K562 (cell line): ENCODE measurements around the gene CNOT6. TPM values are rescaled to one million over a fixed set of nuclear protein-coding genes. Genes with fewer than 3 reads are reported as not detected.
A peak's percentile ranks its signal among the peaks of the same experiment; 100 is the strongest.

Source experiments
- ARHGAP35 ChIP-seq: fragments of 450-650 bp; IDR thresholded peaks from 2 replicates; pipeline ENCODE4 v1.6.1; 2018; ENCODE audit not compliant: partially characterized antibody
- ARNT ChIP-seq, 2 experiments: fragments of 450-650 bp; IDR thresholded peaks; 2 replicates each; pipeline ENCODE4 v1.6.1; 2016; ENCODE audit warnings: mild to moderate bottlenecking in 1 of 2
- CHCHD3 ChIP-seq: fragments of 250-450 bp; sonication (Bioruptor Pico); IDR thresholded peaks from 2 replicates; pipeline ENCODE4 v2.1.2; 2022; ENCODE audit warnings: mild to moderate bottlenecking
- CHD2 ChIP-seq: IDR thresholded peaks from 2 replicates; pipeline ENCODE4 v1.6.1; 2011; ENCODE audit warnings: low read depth, low read length
- EP400 ChIP-seq: fragments of 450-650 bp; IDR thresholded peaks from 2 replicates; pipeline ENCODE4 v1.6.1; 2017; ENCODE audit warnings: antibody characterized with exemption, mild to moderate bottlenecking, moderate library complexity
- MXI1 ChIP-seq: IDR thresholded peaks from 2 replicates; pipeline ENCODE4 v1.6.1; 2011; ENCODE audit warnings: low read depth, mild to moderate bottlenecking, improper control_type of control experiment, low read length
- MYBL2 ChIP-seq, 2 experiments: fragments of 450-650 bp in 1 of 2; sonication (generic) in 1 of 2; formaldehyde crosslinking in 1 of 2; IDR thresholded peaks; 2 replicates each; pipeline versions ENCODE4 v1.6.1 to v1.8.1; 2017 to 2022; ENCODE audit warnings: borderline replicate concordance in 1 of 2, inconsistent platforms in 1 of 2, low read depth in 1 of 2, mild to moderate bottlenecking in 1 of 2, missing genetic modification reagents in 1 of 2, moderate library complexity in 1 of 2
- NFATC3 ChIP-seq: fragments of 450-650 bp; IDR thresholded peaks from 2 replicates; pipeline ENCODE4 v1.6.1; 2017; ENCODE audit warnings: mild to moderate bottlenecking
- PML ChIP-seq: IDR thresholded peaks from 2 replicates; pipeline ENCODE4 v1.6.1; 2012; ENCODE audit warnings: low read length, inconsistent platforms
- POU5F1 ChIP-seq: fragments of 150-350 bp; IDR thresholded peaks from 2 replicates; pipeline ENCODE4 v1.6.1; 2014; ENCODE audit warnings: borderline replicate concordance, low read length, low read depth, mild to moderate bottlenecking; ENCODE audit not compliant: partially characterized antibody
- RAD51 ChIP-seq: fragments of 450-650 bp; IDR thresholded peaks from 2 replicates; pipeline ENCODE4 v1.7.1; 2016; ENCODE audit warnings: low read depth, mild to moderate bottlenecking, borderline replicate concordance
- SIN3A ChIP-seq, 2 experiments: fragments of 150-350 bp in 1 of 2; IDR thresholded peaks; 2 replicates each; pipeline ENCODE4 v1.6.1; 2011 to 2016; ENCODE audit warnings: borderline replicate concordance in 2 of 2, low read depth in 2 of 2, low read length in 2 of 2, mild to moderate bottlenecking in 2 of 2, moderate library complexity in 2 of 2; ENCODE audit not compliant: control insufficient read depth in 1 of 2
- SMARCC2 ChIP-seq: fragments of 450-650 bp; IDR thresholded peaks from 2 replicates; pipeline ENCODE4 v1.6.1; 2017; ENCODE audit warnings: antibody characterized with exemption, moderate library complexity, mild to moderate bottlenecking, low read depth
- SMARCE1 ChIP-seq: fragments of 450-650 bp; IDR thresholded peaks from 2 replicates; pipeline ENCODE4 v1.7.1; 2016; ENCODE audit warnings: mild to moderate bottlenecking
- SMC3 ChIP-seq: conservative IDR thresholded peaks from 2 replicates; pipeline ENCODE4 v1.6.1; 2011; ENCODE audit warnings: low read depth, low read length, improper control_type of control experiment; ENCODE audit not compliant: insufficient read depth
- SP2 ChIP-seq: IDR thresholded peaks from 2 replicates; pipeline ENCODE4 v1.6.1; 2011; ENCODE audit warnings: mild to moderate bottlenecking, low read depth, low read length, moderate library complexity; ENCODE audit not compliant: poor library complexity, severe bottlenecking; ENCODE audit errors: extremely low read depth
- SRSF1 ChIP-seq: fragments of 200-400 bp; formaldehyde crosslinking; IDR thresholded peaks from 2 replicates; pipeline ENCODE4 v1.6.1; 2017; ENCODE audit warnings: mild to moderate bottlenecking, low read depth, low read length, moderate library complexity
- TAL1 ChIP-seq: fragments of 450-650 bp; IDR thresholded peaks from 2 replicates; pipeline ENCODE4 v1.6.1; 2016; ENCODE audit warnings: mild to moderate bottlenecking
- THRAP3 ChIP-seq: fragments of 450-650 bp; IDR thresholded peaks from 2 replicates; pipeline ENCODE4 v1.6.1; 2016; ENCODE audit warnings: mild to moderate bottlenecking, inconsistent platforms, borderline replicate concordance
- ZC3H4 ChIP-seq: sonication (generic); formaldehyde crosslinking; IDR thresholded peaks from 2 replicates; pipeline ENCODE4 v1.9.0; 2021; ENCODE audit warnings: missing genetic modification reagents, borderline replicate concordance
- ZNF165 ChIP-seq: fragments of 250-450 bp; sonication (Bioruptor Pico); IDR thresholded peaks from 2 replicates; pipeline ENCODE4 v1.4.0; 2020; ENCODE audit warnings: borderline replicate concordance
- ZNF253 ChIP-seq: fragments of 250-450 bp; sonication (Bioruptor Pico); conservative IDR thresholded peaks from 2 replicates; pipeline ENCODE4 v1.6.1; 2021; ENCODE audit warnings: mild to moderate bottlenecking
- ZNF507 ChIP-seq: conservative IDR thresholded peaks from 2 replicates; pipeline ENCODE4 v1.6.1; 2017; ENCODE audit warnings: missing genetic modification characterization, missing compliant biosample characterization
- ZNF561 ChIP-seq: fragments of 450-650 bp; formaldehyde crosslinking; conservative IDR thresholded peaks from 2 replicates; pipeline ENCODE4 v1.4.0; 2020; ENCODE audit warnings: mild to moderate bottlenecking, moderate library complexity
- ZNF57 ChIP-seq: fragments of 450-650 bp; formaldehyde crosslinking; IDR thresholded peaks from 2 replicates; pipeline ENCODE4 v1.4.0; 2020; ENCODE audit warnings: mild to moderate bottlenecking, moderate library complexity
- polyA plus RNA-seq, 8 experiments: library from polyadenylated mRNA; depleted of rRNA in 4 of 8; stranded (reverse) in 5 of 8; unstranded in 3 of 8; fragments of >200 nt; fragmentation: Nextera tagmentation in 2 of 8; fragmentation: Illumina TruSeq in 1 of 8; extraction: Ambion mirVana in 2 of 8; extraction: Trizol in 1 of 8; gene quantifications; 2 replicates each; pipeline versions ENCODE4 v1.2.1 to v1.2.3, GENCODE V29; 2011 to 2014; ENCODE audit warnings: inconsistent platforms in 1 of 8, missing spikeins in 1 of 8
- total RNA-seq, 7 experiments: library from RNA; depleted of rRNA in 6 of 7; stranded (reverse); fragments of >200 nt in 6 of 7; fragmentation: Illumina TruSeq in 2 of 7; extraction: Trizol in 2 of 7; gene quantifications; 2 replicates each; pipeline versions ENCODE4 v1.2.1 to v1.2.3, GENCODE V29; 2011 to 2021; ENCODE audit warnings: low replicate concordance in 1 of 7
- TF ChIP-seq, protein P1 (sequence below): fragments of 450-650 bp; IDR thresholded peaks from 2 replicates; pipeline ENCODE4 v1.7.0; 2016; ENCODE audit warnings: borderline replicate concordance
- TF ChIP-seq, protein P2 (sequence below): fragments of 250-450 bp; sonication (Bioruptor Pico); IDR thresholded peaks from 2 replicates; pipeline ENCODE4 v1.4.0; 2020

The CNOT6 gene
- total and polyA plus RNA-seq, 9 of the 15 experiments (the other 6 are each of a cell fraction or from before 2014, with no cell fraction given): 4.9 to 32.4 (median 14.0) TPM

DNA sequence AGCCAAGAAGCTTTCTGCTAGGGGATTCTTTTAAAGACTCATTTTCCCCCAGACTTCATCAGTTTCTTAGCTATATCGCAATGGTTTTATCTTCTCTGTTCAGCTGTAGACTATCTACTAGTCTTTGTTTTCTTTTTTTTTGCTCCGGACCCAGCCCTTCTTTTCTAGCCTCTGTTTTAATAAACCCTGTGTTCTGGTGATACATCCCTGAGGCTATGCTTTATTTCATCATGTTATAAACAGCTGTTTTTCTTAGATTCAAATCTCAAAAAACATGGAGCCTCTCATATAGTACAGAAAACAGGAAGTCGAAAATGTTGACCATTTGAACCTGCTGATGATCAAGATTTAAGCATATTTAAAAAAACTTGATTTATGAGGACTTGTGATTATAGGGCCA is 59.4 kb downstream of the CNOT6 start (continued):
- TF ChIP-seq SMC3: no peak
- peak; percentile 86 for TF ChIP-seq SMARCE1
- no peak for TF ChIP-seq ZNF253 (CRISPR knock-in tag)
- TF ChIP-seq THRAP3: no peak
- TF ChIP-seq EP400: no peak; the same call in 1 of the 2 replicates
- TF ChIP-seq SRSF1: no peak
- TF ChIP-seq, protein P1, sequence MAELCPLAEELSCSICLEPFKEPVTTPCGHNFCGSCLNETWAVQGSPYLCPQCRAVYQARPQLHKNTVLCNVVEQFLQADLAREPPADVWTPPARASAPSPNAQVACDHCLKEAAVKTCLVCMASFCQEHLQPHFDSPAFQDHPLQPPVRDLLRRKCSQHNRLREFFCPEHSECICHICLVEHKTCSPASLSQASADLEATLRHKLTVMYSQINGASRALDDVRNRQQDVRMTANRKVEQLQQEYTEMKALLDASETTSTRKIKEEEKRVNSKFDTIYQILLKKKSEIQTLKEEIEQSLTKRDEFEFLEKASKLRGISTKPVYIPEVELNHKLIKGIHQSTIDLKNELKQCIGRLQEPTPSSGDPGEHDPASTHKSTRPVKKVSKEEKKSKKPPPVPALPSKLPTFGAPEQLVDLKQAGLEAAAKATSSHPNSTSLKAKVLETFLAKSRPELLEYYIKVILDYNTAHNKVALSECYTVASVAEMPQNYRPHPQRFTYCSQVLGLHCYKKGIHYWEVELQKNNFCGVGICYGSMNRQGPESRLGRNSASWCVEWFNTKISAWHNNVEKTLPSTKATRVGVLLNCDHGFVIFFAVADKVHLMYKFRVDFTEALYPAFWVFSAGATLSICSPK: no peak
- TF ChIP-seq PML: peak; percentile 36; the same call in 1 of the 2 replicates
- no peak for TF ChIP-seq SP2
- TF ChIP-seq ARNT (IDR thresholded peaks at IDR 0.05): peak in 1 of 2 experiments; percentile 77; a peak in 2 of 4 replicates
- TF ChIP-seq NFATC3: 0 out of 2 replicates have a peak, but pooled peaks have one; percentile 34
- TF ChIP-seq MXI1: no peak
- no peak for TF ChIP-seq ZC3H4
- TF ChIP-seq ZNF561: no peak
- TF ChIP-seq TAL1: peak; percentile 88
- no peak for TF ChIP-seq CHD2
- no peak for TF ChIP-seq ZNF57
- TF ChIP-seq MYBL2 (IDR thresholded peaks at IDR 0.05; ENCODE audit: low read depth): no peak
- no peak for TF ChIP-seq MYBL2 (CRISPR knock-in tag; IDR thresholded peaks at IDR 0.05; ENCODE audit: borderline replicate concordance)
- no peak for TF ChIP-seq ZNF165 (CRISPR knock-in tag)
- no peak for TF ChIP-seq ARHGAP35
- TF ChIP-seq RAD51: no peak
- TF ChIP-seq, protein P2, sequence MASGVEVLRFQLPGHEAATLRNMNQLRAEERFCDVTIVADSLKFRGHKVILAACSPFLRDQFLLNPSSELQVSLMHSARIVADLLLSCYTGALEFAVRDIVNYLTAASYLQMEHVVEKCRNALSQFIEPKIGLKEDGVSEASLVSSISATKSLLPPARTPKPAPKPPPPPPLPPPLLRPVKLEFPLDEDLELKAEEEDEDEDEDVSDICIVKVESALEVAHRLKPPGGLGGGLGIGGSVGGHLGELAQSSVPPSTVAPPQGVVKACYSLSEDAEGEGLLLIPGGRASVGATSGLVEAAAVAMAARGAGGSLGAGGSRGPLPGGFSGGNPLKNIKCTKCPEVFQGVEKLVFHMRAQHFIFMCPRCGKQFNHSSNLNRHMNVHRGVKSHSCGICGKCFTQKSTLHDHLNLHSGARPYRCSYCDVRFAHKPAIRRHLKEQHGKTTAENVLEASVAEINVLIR: no peak
- TF ChIP-seq POU5F1: no peak
- TF ChIP-seq ZNF507 (tag): no peak
- no peak for TF ChIP-seq SIN3A (IDR thresholded peaks at IDR 0.05; ENCODE audit: borderline replicate concordance in 2 of 2, control insufficient read depth in 1 of 2, low read depth in 2 of 2, low read length in 2 of 2)
- no peak for TF ChIP-seq CHCHD3 (CRISPR knock-in tag)
- peak; percentile 65; the same call in 1 of the 2 replicates for TF ChIP-seq SMARCC2
